HG03064 (cell line): ENCODE data around the gene PITPNC1.

ENCODE experiments used
- ATAC-seq: cut with Tn5 transposase; IDR thresholded peaks from one replicate; pipeline ENCODE4 v1.9.1; 2021; ENCODE audit warnings: low read depth; ENCODE audit not compliant: unreplicated experiment

PITPNC1 gene

GRCh38 chr17:67662712-67663111 is 285.6 kb downstream of the PITPNC1 start:
- no peak for ATAC-seq

GRCh38 chr17:67663457-67663856 is 286.4 kb downstream of the PITPNC1 start:
- ATAC-seq = no peak

GRCh38 chr17:67666028-67666427 is 288.9 kb downstream of the PITPNC1 start:
- ATAC-seq = no peak

GRCh38 chr17:67666710-67667109 is 289.6 kb downstream of the PITPNC1 start:
- no peak for ATAC-seq

- ATAC-seq = no peak
Measured at GRCh38 chr17:67671493-67671892, 294.4 kb downstream of the PITPNC1 start.

DNA sequence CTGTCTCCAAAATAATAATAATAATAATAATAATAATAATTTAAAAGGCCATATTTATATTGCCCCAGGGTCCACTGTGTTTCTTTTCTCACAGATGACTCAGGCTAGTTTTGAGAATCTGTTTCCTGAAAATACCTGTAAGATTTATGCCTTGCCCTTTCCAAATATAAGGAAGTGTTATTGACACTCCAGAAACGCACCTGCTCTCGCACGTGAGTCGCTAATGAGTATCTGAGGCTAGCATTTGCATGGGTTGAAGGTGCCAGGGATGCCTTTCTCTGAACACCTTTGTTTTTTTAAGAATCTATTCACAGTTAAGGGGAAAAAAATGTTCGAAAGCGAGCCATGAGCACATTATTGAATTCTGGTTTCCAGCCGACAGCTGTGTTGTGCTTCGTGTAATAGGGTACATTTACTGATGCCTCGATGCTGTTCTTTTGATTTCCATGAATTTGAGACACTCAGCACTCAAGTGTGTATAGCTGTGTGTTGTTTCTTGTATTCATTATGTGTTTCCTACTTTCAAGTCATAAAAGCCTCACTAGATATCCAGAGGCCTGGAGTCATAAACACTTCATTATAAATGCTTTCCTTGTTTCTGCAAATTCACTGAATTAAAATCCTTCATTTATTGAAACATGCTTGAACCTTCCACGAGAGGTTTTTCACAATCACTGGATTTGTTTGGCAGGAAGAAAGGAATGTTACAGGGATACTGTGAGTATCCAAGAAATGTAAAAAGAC is 295.7 kb downstream of the PITPNC1 start:
- no peak for ATAC-seq

DNA sequence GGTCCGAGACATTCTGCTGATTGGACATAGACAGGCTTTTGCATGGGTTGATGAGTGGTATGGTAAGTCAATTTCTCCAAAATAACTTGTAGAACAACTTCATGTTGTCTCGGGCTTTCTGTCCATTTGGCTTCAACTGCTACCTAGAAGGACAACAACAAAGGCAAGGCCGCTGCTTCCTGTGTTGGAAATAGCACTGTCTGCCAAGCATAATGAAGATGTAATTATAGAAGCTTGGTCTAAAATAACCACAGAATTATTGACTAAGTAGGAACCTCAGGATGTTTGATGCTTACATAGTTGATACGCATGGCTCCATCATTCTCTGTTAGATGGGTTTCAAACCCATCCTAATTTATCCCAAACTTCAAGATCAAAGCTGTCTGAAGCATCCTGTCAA is 298.4 kb downstream of the PITPNC1 start:
- ATAC-seq = no peak

DNA sequence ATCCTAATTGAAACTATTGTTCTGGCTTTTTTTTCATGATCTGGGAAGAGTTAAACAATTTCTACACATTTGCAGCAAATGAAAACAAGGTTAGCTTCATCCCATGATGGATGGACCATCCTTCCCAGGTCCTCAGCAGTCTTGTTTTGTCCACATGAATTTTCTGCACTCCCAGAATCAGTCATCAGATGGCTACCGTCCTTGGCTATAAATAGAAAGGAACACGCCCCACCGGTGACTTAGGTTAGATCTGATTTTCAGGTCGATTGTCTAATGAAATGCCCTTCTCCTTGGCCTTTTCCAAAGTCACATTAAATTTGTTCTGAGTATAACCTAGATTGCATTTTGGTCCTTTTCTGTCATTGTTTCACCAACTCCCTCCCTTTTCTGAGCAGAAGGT is 299.2 kb downstream of the PITPNC1 start:
- no peak for ATAC-seq

DNA sequence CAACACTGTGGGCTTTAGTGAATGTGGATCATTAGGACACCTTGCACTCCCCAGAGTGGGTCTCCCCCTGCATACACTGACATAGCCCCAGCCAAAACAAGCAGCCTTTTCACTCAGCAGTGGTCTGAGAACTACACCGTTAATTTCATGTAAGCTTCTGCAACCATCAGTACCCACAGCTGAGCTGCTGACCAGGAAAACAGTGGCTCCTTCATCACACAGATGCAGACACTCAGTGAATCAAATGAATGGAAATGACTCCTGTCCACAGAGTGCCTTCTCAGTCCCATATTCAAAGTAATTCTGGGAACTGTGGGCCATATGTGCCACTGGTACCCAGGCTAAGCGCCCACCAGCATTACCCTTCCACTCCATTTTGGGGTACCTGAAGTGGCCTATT is 301.3 kb downstream of the PITPNC1 start:
- no peak for ATAC-seq

- ATAC-seq = no peak
Measured at GRCh38 chr17:67679225-67679624, 302.1 kb downstream of the PITPNC1 start.

DNA sequence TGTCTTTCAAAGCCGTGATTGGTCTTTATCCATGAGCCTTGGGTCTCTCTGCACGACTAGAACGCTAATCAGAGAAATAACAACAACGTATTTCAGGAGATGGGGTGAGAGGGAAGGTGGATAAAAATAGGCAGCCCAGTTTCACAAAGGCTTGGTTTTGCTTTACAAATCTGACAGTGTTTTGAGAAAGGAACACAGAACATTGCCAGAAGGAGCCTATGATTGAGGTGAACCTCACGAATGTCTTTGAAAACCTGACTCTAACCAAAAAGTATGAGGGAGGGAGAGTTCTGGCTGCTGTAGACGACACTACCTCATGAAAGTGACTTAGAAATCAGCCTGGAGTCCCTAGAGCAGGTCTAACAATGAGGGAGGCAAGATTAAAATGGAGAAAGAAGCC is 302.6 kb downstream of the PITPNC1 start:
- no peak for ATAC-seq

DNA sequence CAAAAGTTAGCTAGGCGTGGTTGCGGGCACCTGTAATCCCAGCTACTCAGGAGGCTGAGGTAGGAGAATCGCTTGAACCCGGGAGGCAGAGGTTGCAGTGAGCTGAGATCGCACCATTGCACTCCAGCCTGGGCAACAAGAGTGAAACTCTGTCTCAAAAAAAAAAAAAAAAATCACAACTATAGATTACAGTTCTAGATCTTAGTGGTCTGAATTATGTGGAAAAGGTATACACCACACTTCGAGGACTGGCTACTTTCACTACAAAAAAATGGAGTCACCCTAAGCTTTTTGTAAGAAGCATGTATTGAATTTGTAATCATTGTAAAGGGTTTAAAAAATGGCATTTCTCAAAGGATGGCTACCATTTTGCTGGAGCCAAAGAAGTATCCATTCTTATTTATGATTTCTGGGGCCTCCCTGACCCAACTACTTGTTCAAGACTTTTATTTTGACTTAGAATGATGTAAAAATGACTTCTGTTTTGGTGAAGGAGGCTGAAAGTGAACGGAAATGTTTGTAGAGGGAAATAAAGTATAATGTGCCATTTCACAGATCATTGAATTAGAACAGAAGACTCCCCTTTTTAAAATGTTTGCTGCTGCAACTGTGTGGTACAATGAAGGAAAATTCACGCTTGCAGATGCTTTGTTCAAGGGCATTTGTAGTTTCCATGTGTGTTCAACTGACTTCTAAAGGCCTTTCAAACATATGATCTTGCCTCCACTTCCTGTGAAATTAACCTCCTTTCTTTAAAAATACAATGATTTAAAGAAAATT is 303.6 kb downstream of the PITPNC1 start:
- no peak for ATAC-seq

DNA sequence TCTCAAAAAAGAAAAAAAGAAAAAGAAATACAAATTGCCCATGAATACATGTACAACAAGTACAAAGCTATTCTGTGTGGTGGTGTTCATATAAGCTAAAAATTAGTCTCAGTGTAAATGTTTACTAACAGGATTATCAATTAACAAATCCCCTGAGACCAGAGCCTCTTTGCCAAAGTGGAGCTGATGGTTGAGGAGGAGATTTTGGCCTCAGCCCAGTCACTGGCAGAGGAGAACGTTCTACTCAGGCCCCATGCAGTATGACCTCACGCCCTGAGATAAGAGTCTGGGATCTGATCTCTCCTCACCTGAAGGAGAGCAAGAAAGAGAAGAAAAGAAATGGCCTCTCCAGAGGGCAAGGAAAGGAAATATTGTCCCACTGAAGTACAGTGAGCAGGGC is 305.1 kb downstream of the PITPNC1 start:
- no peak for ATAC-seq

GRCh38 chr17:67685351-67685750 is 308.3 kb downstream of the PITPNC1 start:
- ATAC-seq = no peak

DNA sequence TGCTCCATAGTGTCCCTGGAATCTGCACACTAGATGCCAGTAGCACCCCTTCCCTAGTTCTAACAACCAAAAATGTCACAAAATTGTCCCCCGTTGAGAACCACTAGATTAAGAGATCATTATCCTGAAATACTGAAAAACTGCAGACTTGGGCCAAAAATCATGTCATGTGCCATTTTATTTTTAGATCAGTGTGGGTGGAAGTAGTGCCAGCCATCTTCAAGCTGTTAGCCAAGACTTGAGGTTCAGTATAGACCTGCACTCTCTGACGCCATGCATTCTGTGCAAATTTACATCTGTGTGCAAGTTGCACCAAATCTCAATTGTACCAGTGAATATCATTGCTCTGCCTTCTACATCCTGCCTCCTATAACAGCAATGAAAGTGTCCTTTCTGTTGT is 309.2 kb downstream of the PITPNC1 start:
- no peak for ATAC-seq

- ATAC-seq = no peak
Measured at GRCh38 chr17:67687511-67687910, 310.4 kb downstream of the PITPNC1 start.

DNA sequence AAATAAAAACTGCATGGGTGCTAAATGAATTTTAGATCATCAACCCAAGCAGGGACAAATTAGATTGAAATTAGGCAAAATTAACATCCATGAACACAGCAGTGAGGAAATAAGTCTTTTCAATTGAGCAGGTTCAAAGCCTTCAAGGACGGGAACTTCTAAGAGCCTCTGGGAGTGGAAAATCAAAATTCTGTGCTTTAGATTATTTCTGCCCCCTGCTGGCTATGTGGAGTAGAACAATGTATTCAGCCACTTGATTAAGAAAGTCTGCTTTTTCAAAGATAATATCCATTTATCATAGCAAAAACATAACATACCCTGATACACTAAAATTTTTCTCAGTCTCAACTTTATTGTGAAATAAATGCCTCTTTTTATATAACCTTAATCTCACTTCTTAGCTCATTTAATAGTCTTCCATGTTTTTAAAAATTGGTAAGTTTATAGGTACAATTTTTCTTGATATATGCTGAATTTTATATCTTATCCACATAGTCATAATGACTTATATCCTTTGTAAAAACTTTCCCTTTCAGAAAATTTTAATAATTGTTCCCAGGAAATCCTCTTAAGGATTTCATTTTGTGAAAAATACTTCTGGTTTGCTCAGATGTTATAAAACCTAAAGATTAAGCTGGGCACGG is 312.6 kb downstream of the PITPNC1 start:
- no peak for ATAC-seq

GRCh38 chr17:67693811-67694210 is 316.7 kb downstream of the PITPNC1 start:
- ATAC-seq = no peak

DNA sequence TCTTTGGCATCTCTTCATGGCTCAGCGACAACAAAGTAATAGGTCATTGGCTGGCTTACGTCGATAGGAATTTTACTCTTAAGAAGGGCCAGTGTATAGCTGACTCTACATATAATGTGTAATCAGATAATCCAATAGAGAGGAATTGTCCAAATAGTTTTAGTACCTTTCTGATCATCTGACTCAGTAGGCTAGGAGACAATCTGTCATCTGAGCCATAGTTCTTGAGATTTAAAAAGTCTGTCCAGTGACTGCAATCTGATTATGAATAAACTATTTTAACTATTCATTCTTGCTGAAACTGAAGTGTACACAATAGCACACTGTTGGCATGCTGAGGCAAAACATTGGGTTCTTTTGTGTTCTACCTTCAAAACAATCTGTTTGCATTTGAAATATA is 319.3 kb downstream of the PITPNC1 start:
- no peak for ATAC-seq

DNA sequence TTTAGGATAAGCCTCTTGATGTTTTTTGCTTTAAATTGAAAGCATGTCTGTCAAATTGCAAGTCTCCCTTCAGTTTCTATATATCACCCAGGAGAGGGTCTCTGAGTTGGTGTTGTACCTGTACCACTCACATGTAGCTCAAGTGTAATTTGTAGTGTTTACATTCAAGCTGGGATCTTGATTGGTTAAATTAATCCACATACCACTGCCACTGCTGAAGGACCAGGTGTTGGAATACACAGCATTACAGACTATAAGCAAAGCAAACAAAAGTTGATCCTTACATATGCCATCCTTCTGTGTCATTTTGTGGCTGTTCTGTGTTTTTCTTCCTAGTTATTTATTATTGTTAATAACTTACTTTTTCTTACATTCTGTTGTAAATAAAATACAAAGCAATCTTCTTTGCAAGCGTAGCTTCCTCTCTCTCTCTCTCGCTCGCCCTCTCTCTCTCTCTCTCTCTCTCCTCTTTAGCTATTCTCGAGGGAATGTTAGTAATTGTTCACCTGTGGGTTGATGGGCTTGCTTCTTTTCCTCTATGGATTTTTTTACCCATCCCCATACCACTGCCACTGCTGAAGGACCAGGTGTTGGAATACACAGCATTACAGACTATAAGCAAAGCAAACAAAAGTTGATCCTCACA is 319.9 kb downstream of the PITPNC1 start:
- no peak for ATAC-seq

DNA sequence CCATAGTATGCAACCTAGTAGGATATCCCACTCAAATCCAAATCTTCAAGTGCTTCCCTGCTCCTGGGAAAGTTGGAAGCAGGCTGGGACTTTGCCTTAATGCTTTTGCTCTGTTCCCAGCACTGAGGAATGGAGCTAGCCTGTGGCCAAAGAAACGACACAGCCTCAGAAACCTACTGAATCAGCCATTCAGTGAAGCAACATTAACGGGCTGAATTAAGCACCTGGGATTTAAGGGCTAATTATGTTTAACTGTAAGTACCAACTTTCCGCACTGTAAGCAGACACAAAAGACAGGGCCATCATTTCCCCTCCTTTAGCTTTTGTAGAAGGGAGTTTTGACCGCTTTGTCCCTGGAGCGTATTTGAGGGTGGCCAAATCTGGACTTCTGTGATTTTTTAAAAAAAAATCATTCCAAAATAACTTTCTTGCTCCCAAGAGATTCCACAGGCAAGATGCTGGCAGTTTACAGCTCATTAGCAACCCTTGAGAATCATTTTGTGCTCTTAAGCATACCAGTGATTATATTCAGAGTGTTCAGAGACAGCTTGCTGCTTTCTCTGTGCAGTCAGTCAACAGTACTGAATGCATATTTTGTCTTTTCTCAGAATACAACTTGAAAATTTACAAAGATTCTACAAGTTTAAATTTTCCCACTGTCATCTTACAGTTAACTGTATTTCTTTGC is 323.1 kb downstream of the PITPNC1 start:
- ATAC-seq = no peak
